SHP77 treated with DMSO at 0.1 percent for 48 hours (cell line): Measurements from ENCODE around the gene CSMD2.

Experiments used
- DNase-seq: peaks from one replicate; lab custom pipeline; 2025; lab: John Stamatoyannopoulos, UW

The CSMD2 gene

DNA sequence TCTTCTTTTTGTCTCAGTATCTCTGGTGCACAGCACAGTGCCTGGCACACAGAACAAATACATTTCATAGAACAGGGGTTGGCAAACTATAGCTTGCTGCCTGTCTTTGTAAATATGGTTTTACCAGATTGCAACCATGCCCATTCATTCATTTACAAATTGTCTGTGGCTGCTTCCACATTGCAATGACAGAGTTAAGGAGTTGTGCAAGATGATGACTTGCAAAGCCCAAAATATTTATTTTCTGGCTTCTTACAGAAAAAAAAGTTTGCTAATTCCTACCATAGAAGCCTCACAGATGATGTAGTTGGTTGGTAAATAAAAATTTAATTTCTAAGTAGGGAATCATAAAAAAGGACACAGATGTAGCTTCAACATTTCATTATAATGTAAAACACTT lies 312.3 kb downstream of the CSMD2 start:
- DNase-seq, result no peak

DNA sequence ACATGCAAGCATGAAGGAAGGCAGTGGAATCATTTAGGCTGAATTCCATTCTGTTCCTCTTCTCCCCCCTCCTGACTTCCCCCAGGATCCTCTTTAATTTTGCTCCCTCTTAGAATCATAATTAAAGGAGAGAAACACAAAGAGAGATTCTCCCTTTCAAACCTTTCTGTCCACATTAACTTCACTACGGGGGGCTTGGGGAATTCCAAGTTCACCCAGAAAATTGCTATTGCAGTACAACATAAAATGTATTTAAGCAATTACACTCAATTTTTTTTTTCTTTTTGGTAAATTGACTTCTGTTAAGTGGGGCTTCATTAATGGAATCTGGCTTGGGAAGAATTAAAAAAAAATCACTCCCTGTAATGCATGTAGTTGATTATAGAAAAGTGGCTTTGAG lies 314.5 kb downstream of the CSMD2 start:
- no peak for DNase-seq

DNA sequence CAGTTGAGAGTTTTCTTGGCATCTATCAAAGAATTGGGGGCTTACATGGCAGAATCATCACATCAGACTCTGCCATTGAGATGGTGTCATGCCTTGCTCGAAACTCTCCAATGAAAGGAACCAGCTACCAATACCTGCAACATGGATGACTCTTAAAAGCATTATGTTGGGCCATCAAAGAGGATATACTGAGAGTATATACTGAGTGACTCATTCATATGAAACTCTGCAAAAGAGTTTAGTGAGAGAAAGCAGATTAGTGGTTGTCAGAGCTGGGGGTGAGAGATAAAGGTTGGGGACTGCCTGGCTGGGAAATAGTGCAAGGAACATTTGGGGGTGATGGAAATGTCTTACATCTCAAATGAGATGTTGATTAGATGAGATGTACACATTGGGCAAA lies 315.8 kb downstream of the CSMD2 start:
- no peak for DNase-seq

DNA sequence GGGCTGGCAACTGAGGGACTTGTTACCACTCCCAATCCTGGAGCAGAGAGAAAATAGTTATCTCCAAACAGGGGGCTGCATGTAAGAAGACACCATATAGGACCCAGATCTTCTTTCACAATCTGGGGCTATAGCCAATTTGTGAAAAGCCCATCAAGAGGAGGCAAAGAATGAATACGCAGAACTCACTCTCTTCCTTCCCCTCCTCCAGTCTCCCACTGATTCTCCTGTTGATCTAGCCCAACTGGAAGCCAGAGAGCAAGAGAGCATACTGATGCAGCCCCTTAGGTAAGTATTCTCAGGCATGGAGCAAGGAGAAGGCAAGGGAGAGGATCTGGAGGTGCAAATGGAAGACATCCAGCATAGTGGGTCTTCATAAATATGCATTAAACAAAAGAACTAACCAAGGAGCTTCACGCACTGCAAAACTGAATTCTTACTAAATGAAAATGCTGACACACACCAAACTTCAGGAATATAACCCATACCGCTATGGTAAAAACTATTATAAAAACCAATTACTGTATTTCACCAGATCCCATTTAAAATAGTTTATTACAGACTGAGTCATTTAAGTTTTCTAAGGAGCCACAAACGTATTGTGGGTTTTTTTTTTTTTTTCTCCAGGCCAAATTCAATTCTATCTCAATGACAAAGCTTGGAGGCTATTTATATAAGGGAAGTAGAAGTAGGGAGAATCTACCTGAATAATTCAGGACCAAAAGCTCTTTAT lies 316.7 kb downstream of the CSMD2 start:
- DNase-seq, result no peak

DNA sequence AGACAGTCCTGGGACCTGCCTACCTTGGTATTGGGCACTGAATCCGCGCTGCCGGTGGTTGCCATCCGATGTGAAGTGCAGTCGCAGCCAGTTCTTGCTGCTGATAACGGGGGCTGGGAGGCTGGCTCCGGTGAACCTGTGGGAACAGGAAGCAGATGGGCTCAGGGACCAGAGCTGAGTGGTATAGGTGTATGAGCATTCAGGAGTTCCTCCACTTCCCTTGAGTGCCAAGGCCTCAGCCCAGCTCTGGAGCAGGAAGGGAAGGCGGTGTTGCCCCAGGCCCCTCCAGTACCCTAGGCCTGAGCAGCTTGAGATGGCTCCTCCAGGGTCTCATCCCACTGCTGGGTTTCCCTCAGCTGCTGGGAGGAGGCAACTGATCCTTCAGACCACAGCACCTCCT lies 318.2 kb downstream of the CSMD2 start:
- no peak for DNase-seq

DNA sequence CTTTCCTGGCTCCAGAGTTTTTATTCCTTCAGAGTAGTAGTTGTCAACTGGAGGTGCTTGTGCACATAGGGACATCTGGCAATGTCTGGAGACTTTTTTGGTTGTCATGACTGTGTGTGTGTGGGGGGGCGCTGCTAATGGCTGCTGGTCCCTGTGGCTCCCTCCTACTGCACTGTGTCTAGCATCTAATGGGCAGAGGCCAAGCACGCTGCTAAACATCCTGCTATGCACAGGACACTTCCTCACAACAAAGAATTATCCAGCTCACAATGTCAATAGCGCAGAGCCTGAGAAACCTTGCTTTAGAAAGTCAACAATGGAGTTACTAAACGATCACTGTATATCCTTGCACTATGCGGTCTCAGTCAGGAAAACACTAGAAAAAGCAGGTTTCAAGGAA lies 320.9 kb downstream of the CSMD2 start:
- DNase-seq, result no peak

DNA sequence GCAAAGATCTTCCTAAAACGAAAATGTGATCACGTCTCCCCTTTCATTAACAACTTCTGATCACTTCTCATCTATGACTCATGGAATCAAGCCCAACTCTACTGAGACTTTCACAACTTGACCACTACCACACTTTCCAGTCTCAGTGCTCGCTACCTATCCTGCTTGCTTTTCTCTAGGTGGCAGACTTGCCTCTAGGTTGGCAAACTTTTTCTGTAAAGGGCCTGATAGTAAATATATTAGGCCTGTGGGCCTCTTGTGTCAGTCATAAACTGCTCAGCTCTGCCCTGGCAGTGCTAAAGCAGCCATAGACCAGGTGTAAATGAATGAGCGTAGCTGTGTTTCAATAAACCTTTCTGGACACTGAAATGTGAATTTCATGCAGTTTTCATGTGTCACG lies 322.7 kb downstream of the CSMD2 start:
- no peak for DNase-seq

DNA sequence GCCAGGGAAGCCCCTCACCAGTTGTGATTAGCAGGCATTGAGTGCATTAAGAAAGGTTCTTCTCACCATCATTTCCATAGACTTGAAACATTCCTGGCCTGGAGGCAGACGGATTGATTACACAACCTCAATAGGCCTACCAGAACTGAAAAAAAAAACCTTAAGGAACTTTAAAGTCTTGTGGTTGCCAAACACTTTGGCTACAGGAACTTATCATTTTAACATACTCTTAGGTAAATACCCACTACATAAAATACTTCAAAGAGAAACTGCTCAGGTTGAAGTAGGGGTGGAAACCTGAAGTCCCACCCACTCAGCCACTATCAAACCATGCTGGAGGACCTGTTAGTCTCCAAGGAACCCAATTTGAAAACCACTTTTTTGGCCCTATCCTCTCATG lies 323.5 kb downstream of the CSMD2 start:
- DNase-seq, result no peak

DNA sequence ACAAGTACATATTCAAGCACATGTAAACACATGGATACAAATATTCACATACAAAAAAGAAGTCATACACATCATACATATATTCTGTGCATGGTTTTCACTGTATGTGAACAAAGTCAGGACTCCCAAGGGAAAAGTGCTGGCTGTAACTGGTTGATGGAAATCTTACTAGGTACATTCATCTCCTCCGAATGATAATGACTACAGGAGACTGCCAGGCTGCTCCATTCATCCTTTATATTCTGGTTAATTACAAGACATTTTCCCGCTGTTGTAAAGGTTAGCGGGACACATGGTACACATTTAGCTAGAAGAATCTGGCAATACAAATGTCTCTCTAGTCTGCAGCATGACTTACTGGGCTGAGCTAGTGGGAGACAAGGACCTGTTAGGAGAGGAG lies 327.4 kb downstream of the CSMD2 start:
- DNase-seq, result no peak

DNA sequence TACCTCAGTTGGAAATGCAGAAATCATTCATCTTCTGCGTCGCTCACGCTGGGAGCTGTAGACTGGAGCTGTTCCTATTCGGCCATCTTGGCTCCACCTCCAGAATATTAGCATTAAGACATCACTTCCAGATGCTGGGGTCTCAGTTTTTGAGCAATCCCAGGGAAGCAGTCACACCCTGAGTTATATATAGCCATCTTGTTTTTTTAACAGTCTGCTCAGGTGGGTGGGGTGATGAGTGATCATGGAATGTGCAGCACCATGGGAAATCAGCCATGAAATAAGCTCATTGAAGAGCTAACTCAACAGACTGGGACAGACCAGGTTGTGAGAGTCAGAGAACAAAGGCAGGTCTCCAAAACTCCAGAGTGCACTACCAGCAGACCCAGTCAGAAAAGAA lies 328.1 kb downstream of the CSMD2 start:
- no peak for DNase-seq

DNA sequence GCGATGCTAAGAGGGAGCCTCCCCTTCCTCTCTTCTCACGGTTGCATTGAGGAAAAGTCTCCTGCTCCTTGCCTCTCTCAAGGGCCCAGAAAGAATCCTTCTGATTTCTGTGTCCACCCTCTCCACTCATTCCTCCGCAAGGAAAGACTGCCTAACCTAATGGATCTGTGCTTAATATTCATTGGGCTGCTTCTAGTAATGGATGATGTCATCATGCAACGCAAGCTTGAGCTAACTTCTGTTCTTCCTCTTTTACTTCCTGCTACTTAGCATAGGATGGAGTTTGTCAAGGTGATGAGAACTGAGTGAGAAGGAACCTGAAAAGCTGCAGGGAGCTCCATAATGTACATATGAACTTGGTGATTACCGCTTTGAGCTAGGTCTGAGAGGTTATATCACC lies 336.4 kb downstream of the CSMD2 start:
- no peak for DNase-seq

DNA sequence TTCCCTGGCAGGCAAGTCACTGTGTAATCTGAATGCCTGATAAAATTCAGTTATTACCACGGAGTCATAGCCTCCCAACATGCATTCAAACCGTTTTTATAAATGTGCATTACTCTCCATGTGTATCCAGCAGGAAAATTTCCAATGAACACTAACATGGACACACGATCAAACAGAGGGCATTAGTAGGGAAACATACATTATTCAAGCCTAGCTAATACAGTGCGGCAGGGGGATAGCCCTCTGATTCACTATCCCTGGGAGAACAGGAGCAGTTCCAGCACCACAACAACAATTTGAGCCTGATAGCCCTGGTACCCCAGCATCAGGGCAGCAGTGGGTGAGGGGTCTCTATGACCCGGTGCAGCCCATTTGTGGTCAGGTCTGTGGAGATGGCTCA lies 337.0 kb downstream of the CSMD2 start:
- DNase-seq, result no peak

DNA sequence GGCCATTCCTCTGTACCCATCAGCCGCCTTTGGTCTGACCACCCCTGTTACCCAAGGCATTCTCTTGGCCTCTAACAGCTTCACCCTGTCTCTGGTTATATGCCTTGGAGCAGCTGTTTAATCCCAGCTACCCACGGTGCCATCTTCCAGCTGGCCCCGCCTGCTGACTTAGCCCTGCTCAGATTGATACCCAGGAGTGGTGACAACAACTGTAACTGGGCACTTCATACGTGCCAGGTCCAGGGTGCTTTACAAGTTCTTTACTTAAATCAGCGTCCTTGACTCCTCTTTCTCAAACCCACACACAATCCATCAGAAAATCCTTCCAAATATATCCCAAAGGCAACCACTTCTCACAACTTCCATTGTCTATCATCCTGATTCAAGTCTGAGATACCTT lies 338.3 kb downstream of the CSMD2 start:
- DNase-seq, result no peak

DNA sequence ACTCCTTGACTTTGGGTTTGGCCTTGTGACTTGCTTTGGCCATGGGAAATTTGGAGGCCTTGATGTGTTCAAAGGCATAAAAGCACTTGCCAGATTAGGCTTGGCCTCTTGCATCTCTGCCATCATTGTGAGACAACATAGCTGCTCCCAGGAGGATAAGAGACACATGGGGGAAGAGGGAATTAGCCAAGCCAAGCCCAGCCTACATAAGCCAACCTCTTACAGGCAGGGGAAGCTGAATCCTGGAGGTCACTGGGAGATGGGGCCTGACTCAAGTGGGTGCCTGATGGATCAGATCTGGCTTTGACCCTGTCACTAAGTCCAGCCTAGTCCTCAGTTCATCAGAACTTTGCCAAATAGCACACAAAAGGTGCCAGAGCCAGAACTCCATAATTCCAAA lies 338.7 kb downstream of the CSMD2 start:
- DNase-seq, result no peak

DNA sequence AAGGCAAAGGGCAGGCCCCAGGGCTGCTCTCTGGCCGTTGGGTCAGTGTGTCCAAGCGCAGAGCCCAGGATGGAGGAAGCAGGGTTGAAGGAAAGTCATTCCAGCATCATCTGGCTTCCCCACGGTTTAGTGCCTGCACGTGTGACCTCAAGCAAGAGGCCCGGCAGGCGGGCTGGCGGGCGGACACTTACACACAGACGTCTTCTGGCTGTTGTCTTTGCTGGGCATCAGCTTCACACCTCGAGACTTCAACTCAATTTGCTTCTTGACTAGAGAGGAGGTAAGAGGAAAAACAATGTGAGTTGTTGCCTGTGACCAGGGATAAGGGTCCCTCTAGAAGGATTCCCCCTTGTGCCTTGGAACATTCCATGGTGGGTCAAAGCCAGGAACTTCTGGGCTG lies 339.5 kb downstream of the CSMD2 start:
- DNase-seq, result no peak

DNA sequence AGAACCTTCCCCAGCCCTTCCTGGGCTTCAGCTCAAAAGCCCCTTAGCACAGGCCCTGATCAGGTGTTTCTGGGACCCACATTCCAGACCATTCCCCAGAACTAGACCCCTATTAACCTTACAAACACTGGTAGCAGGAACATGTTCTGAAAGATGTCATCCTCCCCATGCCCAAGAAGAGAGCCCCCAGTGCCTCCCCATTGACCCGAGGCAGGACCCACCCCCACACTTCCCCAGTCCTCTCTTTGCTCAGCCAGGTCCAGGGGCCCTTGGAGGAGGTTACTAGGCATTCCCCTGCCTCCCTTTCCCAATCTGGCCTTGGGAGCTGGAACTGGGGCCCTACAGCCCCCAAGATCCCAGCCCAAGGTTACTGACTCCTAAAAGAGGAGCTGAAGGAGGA lies 340.1 kb downstream of the CSMD2 start:
- DNase-seq, result no peak

DNA sequence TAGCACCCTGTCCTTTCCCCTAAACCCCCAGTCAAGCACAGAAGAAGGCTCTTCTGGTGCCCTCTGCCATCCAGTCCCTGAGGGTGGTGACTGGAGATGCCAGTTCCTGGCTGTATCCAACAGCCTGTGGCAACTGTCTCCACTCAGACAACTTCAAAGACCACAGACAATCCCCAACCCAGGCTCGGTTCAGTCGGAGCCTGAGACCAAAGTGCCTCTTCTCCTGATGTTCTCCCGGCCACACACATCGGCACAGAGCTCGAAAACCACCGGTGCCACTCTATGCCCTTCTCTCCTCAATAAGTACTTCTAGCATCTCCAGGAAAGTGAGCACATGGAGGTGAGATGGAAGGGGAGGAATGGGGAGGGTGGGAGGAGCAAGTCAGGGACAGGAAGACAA lies 340.7 kb downstream of the CSMD2 start:
- DNase-seq, result no peak

DNA sequence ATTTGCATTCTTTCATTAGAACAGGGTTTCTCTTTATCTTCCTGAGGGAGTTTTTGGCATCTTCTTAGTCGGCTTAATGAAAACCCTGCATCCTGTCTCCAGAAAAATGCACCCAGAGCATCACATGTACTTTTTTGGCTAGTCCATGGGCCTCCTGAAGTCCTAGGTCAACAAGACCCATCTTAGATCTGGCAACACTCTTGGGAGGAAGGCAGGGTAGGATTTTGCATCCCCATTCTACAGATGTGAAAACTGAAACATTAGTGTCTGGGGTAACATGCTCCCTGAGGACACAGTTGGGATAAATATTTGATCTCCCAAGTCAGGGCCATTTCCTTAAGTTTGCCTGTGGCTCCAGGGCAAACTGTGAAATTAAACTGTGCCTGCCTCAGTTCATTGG lies 341.2 kb downstream of the CSMD2 start:
- DNase-seq, result no peak

DNA sequence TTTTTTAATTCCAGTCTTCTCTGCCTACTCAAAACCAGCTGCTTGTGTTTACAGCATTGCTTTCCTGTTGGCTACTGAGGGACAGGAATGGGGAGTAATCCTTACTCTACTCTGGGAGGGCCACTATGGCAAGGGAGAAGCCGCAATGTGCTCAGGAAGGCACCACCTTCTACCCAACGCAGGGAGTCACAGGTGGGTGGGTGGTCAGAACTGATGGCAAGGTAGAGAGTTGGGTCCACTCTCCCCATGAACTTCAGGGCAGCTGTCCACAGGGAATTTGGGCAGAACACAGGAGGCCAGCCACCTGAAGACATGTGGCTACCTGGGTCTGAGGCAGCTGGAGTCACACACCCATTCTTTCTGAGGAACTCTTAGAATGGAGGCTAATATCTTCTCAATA lies 341.6 kb downstream of the CSMD2 start:
- DNase-seq, result no peak

DNA sequence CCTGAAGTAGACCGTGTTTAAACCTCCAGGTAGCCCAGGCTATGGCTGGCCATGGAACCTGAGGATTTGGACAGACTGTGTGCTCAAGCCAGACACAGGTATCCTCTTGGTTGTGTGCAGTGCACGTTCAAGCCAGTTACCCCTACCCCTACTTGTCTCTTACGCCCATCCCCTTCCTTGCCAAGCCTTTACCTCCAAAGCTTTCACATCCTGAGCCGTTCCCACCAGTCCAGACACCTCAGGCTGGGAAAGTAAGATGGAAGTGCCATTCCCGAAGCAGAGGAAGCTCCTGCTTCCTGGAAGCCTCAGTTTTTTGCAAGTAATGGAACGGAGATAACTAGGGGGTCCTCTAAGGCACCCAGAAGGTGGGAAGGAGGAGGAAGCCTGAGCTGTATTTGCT lies 342.6 kb downstream of the CSMD2 start:
- no peak for DNase-seq

DNA sequence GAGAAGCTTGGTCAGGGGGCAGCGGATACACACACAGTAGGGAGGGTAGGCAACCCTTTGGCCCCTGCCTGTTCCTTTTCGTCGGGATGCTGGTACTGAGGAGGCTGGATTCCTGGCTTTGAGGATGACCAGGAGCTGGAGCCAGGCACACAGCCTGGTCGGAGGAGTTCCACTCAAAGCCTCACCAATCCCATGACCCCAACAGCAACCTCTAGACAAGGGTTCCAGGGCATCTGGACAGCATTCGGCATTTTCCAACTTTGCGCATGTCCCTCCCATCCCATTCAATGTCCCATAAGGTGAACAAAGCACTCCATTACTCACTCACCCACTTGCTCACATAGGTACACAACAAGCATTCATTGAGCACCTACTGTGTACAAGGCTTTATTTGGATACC lies 343.7 kb downstream of the CSMD2 start:
- no peak for DNase-seq

DNA sequence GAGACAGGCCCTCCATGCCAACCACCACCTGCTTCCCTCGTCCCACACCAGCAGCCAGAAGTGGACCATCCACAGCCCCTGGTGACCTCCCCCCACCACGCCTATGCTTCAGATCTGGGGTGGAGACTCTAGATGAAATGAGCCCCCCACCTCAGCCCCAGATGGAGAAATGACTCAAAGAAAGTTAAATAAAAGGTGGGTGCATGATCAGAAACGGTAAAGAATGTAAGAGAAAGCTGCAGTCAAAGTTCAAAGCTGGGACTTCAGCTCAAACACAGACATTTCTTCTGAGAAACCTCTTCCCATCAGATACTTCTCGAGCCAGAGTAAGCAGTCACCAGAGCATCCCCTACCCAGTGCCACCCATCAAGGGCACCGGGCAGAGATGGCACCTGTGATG lies 344.2 kb downstream of the CSMD2 start:
- no peak for DNase-seq

DNA sequence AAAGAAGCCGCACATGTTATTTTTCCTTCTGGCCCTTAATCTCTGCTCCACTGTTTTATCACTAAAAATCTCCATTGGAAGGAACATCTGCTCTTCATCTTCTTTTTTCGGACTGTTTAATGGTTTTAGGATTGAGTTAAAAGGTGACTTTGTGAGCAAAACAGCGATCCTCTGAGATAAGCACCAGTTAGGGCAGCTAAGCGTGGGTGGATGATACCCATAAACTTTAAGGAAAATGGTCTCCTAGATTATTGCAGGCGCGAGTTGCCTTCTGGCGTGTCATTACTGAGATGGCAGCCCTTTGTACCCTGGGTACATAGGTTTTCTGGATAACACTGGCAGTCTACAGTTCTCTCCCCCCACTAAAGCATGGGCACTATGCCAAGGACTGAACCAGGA lies 345.1 kb downstream of the CSMD2 start:
- no peak for DNase-seq

DNA sequence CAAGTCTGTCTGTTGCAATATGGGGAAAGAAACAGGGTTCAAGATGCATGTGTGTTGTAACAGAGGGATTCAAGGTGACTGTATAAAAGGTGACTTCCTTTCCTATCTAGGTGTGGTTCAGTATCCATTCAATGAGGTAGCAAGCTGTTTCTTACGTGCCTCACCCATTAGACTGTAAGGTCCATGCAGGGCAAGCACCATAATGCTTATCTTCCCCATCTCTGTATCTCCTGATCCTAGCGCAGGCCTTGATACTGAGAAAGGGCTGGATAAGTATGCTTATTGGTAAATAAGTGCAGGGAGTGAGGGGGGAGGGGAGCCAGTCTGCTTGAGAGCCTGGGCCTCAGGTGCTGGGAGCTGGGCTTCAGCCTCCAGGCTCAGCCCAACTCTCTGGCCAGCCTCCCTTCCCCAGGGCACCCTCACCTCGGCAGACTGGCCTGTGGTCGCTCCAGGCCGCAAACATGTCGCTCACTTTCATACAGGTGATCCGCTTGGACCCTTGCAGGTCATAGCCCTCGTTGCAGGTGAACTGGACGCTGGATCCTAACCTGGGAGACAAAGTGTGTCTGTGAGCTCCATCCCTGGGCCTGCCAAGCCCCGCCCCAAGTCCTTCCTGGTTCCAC lies 345.6 kb downstream of the CSMD2 start:
- DNase-seq, result no peak
